HEK293T (cell line): ENCODE measurements around the gene NSMCE4A.

Source experiments
- ARNT ChIP-seq: fragments of 450-650 bp; IDR thresholded peaks from 2 replicates; pipeline ENCODE4 v1.6.1; 2017; ENCODE audit warnings: mild to moderate bottlenecking
- BHLHE40 ChIP-seq: fragments of 450-650 bp; IDR thresholded peaks from 2 replicates; pipeline ENCODE4 v1.6.1; 2016; ENCODE audit warnings: mild to moderate bottlenecking, moderate library complexity, borderline replicate concordance
- FOXK2 ChIP-seq: fragments of 450-650 bp; IDR thresholded peaks from 2 replicates; pipeline ENCODE4 v1.6.1; 2016; ENCODE audit warnings: mild to moderate bottlenecking
- FOXM1 ChIP-seq: fragments of 450-650 bp; IDR thresholded peaks from 2 replicates; pipeline ENCODE4 v1.6.1; 2017; ENCODE audit warnings: mild to moderate bottlenecking, borderline replicate concordance
- LEF1 ChIP-seq: fragments of 450-650 bp; IDR thresholded peaks from 2 replicates; pipeline ENCODE4 v1.6.1; 2017; ENCODE audit warnings: mild to moderate bottlenecking, borderline replicate concordance
- NFRKB ChIP-seq: fragments of 450-650 bp; IDR thresholded peaks from 2 replicates; pipeline ENCODE4 v1.6.1; 2016; ENCODE audit warnings: mild to moderate bottlenecking, moderate library complexity
- PKNOX1 ChIP-seq: fragments of 450-650 bp; IDR thresholded peaks from 2 replicates; pipeline ENCODE4 v1.6.1; 2016
- SP1 ChIP-seq: fragments of 450-650 bp; IDR thresholded peaks from 2 replicates; pipeline ENCODE4 v1.6.1; 2017
- SUZ12 ChIP-seq: fragments of 450-650 bp; IDR thresholded peaks from 2 replicates; pipeline ENCODE4 v1.6.1; 2016; ENCODE audit warnings: mild to moderate bottlenecking
- ZNF384 ChIP-seq: fragments of 450-650 bp; IDR thresholded peaks from 2 replicates; pipeline ENCODE4 v1.6.1; 2016

- TF ChIP-seq ARNT (no peak), SP1 (no peak), BHLHE40 (no peak), NFRKB (no peak), FOXM1 (no peak), SUZ12 (no peak), FOXK2 (no peak), ZNF384 (no peak), LEF1 (no peak), PKNOX1 (no peak)
Observed at GRCh38 chr10:122018491-122018890, 43.5 kb upstream of the NSMCE4A start.
